CD4-positive, CD25-positive, alpha-beta regulatory T cell (primary cell): Measurements from ENCODE around the gene TAGLN3. TPM values are rescaled to one million over a fixed set of nuclear protein-coding genes. Genes with fewer than 3 reads are reported as not detected.

ENCODE experiments used
- polyA plus RNA-seq, 4 donors: library from polyadenylated mRNA; unstranded; fragments of 300-500 nt; fragmentation: Illumina TruSeq; gene quantifications; one replicate each; pipeline ENCODE4 v1.2.3, GENCODE V29; 2021
- total RNA-seq: library from RNA; stranded (reverse); gene quantifications from one replicate; pipeline ENCODE4 v1.2.3, GENCODE V29; 2022

The TAGLN3 gene
- total and polyA plus RNA-seq, 5 donors from 2014 or later: not detected

Other genes starting within 250 kb of the TAGLN3 start
- 5.9 TPM for gene PHLDB2, start 139.7 kb upstream of the TAGLN3 start, total RNA-seq
- gene PHLDB2, start 139.7 kb upstream of the TAGLN3 start, polyA plus RNA-seq: 1 to 10 TPM; 1.6 to 2.3 (median 1.9) TPM
- gene ABHD10, start 19.9 kb upstream of the TAGLN3 start, total RNA-seq: 18.8 TPM
- gene ABHD10, start 19.9 kb upstream of the TAGLN3 start, polyA plus RNA-seq: 10 to 100 TPM; 23.1 to 37.2 (median 35.1) TPM
- gene TMPRSS7, start 35.8 kb downstream of the TAGLN3 start, total RNA-seq: not detected
- gene TMPRSS7, start 35.8 kb downstream of the TAGLN3 start, polyA plus RNA-seq: not detected
- gene C3orf52, start 87.5 kb downstream of the TAGLN3 start, total RNA-seq: 0.59 TPM
- gene C3orf52, start 87.5 kb downstream of the TAGLN3 start, polyA plus RNA-seq: under 1 TPM; 0.13 to 0.67 (median 0.42) TPM
- 11.8 TPM for gene GCSAM, start 134.3 kb downstream of the TAGLN3 start, total RNA-seq
- gene GCSAM, start 134.3 kb downstream of the TAGLN3 start, polyA plus RNA-seq: 10 to 100 TPM in 2 of 4 donors, 1 to 10 TPM in 2; 8.1 to 13.6 (median 10.4) TPM